T-helper 22 cell (primary cell): Measurements from ENCODE around the gene IFNA14.
"Not testable (repeated sequence)": the region's sequence is repeated elsewhere in the genome, so short reads cannot be mapped to it uniquely, and the experiment has no call there.

Experiments used
- DNase-seq: peaks from one replicate; pipeline ENCODE4 v3.0.0-alpha.2; 2020; ENCODE audit warnings: low read depth

IFNA14 gene

GRCh38 chr9:21239911-21240310, at the start of gene IFNA14:
Gene IFNA14 (minus strand): TSS chr9:21240005. CDS start chr9:21239935, 70 bp downstream.
- no peak for DNase-seq

- no peak for DNase-seq
Observed at GRCh38 chr9:21287280-21287679, 47.5 kb upstream of the IFNA14 start.

DNA sequence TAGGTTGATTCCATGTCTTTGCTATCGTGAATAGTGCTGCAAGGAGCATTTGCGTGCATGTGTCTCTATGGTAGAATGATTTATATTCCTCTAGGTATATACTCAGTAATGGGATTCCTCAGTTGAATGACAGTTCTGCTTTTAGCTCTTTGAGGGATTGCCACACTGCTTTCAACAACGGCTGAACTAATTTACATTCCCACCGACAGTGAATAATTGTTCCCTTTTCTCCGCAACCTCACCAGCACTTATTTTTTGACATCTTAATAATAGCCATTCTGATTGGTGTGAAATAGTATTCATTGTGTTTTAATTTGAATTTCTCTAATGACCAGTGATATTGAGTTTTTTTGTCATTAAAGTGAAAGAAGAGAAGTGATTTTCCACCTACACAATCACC, 46.9 kb upstream of the IFNA14 start:
- no peak for DNase-seq

- DNase-seq: no peak
Observed at GRCh38 chr9:21286099-21286498, 46.3 kb upstream of the IFNA14 start.

DNA sequence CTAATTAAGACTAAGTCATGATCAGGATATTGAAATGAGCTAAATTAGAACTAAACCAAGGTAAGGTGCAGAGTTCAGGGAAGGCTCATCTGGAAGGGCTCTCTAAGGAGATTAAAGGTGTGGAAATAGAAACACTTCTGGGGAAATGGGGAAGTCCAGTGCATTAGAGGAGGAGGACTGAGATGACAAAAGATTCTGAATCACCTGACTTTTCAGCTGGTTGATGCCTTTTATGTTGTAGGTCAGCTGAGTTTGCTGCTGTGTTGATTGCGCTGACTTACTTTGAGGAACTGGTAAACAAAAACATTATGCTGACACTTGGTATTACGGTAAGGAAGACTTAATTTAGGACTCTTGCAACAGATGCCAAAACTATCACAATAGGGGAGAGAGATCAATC, 41.5 kb upstream of the IFNA14 start:
- no peak for DNase-seq

DNA sequence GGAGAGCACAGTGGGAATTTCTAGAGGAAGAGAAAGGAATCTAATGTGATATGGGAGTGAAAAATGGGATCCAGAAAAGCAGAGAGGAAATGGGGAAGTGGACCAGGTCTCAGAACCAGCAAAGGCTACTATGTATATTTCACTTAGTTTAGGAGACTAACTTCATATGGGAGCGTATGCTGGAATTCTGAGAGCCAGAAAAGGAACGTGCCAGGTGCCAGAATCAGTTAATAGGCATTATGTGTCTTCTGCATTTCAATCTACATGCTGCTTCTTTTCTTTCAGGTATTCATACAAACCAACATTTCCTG, 28.5 kb upstream of the IFNA14 start:
- no peak for DNase-seq

DNA sequence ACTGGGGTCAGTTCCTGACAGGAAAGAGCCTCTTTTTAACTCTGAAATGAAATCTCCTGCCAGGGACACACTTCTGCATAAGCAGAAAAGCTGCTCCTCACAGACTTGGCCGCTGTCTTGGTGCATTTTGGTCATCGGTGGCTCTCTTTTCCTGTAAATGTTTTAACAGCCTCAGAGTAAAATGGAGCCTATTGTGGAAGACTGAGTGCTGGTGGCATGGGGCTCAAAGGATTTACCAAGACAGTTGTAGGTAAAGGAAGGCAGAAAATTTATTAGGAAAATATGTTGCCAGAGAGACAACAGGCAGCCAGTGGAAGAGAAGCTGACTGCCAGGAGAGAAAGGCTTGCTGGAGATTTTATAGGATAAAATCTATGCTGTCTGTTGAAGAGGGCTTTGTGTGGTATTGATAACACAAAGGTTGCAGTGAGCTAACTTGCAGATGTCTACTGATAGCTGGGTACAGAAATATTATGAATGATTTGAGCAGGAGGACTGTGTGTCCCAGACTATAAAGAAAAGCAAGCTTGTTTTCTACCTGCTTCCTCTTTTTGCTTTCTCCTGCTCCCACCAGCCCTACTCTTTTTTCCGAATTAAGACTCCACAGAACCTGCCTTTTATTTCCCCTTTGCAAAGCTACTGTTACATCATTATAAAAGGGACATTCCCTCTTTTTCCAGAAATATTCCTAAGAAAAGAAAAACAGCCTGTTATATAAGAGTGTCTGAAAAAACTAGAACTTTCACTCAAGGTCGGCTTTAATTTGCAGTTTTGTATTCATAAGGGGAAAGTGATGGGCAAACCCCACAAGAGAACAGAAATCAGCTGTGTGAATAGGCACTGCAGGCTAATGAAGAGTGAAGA, 27.9 kb upstream of the IFNA14 start:
- DNase-seq: no peak

GRCh38 chr9:21266733-21267484, 27.1 kb upstream of the IFNA14 start:
- no peak for DNase-seq

DNA sequence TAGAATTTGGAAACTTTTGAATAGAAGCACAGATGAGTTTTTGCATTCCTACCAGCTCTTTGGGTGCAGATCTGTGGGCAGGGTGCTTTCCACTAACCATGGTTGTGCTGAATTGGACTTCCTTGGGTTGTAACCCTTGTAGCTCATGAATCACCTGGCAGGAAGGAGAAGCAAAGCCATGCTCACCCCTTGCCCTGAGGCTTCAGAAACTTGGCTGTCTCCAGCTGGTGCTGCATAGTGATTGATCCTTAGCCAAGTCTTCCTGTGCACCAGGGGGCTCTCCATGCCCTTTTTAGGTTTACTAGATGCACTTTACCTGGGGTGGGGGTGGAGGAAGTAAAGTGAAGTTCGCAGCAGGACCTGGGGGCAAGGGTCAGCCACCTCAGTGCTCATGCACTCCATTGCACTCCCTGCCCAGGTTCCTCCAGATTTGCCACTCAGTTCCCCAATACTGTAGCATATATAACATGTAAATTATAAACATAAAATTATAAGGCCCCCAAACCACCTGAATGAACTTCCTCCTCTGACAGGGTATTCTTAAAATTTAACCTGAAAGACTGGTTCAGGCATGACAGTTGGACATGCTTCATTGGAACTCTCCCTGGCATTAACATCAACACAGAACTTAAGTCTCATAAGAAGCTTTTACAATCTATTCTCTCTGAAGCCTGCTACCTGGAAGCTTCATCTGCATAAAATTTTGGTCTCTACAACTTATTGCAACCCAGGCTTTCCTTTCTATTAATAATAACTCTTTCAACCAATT, 25.8 kb upstream of the IFNA14 start:
- no peak for DNase-seq

DNA sequence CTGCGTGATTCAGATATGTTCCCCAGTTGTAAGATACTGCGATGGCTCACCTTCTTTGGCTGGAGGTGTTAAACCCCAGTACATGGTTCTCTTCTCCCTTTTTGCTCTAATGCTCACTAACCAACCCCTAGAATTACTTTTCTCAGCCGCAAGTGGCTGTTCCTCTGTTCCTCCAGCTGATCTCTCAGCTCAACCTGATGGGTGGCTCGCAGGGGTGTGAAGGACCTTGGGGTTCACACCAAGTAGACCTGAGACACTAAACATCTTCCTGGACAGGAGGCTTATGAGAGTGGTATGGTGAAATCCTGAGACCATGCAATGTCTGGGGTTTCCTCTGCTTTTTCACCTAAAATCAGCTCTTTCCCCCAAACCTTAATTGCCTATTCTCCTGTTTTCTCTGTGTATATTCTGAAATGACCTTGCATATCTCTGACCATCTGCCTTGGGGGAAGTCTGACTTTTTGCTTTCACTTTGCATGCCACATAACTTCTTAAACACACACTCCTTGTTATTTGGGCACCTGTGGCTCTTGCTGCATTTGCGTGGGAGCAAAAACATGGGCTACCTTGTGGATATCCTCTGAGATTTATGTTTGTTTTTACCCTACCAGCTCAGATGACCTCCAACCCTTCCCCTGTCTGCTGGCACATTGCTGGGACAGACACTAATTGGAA, 15.9 kb upstream of the IFNA14 start:
- DNase-seq: no peak

GRCh38 chr9:21252721-21253547, 13.1 kb upstream of the IFNA14 start:
- DNase-seq: no peak

GRCh38 chr9:21251638-21252037, 11.8 kb upstream of the IFNA14 start:
- no peak for DNase-seq

DNA sequence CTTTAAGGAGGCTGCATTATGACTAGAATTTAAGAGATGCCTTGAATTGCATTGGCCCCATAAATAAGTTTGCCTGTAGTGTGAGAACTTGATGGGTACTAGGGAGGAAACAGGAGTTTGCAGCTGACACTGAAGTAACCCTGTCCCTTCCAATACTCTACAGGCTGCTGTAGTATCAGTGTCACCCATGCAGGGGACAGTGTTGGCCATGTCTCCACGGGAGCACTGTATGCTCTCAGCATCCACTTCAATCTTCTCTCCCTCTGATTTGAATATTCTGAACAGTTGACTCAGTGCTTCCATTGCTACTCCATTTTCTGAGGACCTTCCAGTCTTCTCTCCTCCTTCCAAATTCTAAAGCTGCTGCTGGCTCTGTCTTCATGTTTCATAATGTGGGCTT, 11.4 kb upstream of the IFNA14 start:
- DNase-seq: no peak

DNA sequence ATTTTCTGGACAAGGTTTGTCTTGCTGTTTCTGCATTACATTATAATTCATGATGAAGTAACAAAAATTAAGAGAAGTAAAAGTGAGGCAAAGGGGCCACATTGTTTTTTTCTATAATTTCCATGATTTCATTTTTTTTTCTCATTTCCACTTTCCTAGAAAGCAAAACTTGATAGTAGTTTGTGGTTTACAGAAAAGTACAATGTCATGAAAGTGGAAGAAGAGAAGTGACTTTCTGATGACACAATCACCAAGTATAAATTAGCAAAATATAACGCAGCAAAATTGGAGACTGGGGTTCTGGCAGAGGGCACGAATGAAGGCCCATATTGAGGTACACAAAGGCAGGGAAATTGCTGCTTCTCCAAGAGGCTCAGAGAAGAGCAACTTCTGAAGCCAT, 5.0 kb upstream of the IFNA14 start:
- no peak for DNase-seq

- DNase-seq: not testable (repeated sequence)
Observed at GRCh38 chr9:21236360-21236714, 3.5 kb downstream of the IFNA14 start.

GRCh38 chr9:21235468-21236359, 4.1 kb downstream of the IFNA14 start:
- not testable (repeated sequence) for DNase-seq

GRCh38 chr9:21234153-21234687, 5.6 kb downstream of the IFNA14 start:
- no peak for DNase-seq

- DNase-seq: no peak
Observed at GRCh38 chr9:21233258-21233657, 6.5 kb downstream of the IFNA14 start.

- DNase-seq: no peak
Observed at GRCh38 chr9:21228122-21228521, 11.7 kb downstream of the IFNA14 start, which contains the start of gene IFNA17. Gene IFNA17 (minus strand): TSS chr9:21228222. CDS start chr9:21228173, 49 bp downstream.

DNA sequence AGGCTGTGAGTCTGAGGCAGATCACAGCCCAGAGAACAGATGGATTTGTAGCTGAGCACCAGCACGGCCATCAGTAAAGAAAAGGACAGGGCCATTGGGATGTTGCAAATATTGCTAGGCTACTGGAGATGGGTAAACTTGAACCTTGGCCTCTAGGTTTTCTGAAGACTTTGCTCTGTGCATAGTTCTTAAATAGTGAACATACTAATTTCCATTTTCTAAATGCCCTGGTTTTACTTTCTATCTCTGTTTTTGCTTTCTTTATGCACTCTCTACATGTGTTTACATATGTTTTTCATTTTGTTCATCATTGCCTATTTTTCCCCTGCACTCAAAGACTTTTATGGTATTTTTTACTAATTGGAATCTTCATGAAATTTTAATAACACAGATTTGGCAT, 22.6 kb downstream of the IFNA14 start, which contains the start of gene IFNA16:
IFNA16 (minus strand) TSS at position 101 of the 400 bp plus-strand sequence; CDS start at position 95, 6 bp downstream.
- DNase-seq: not testable (repeated sequence)
